Stimulated activated CD8-positive, alpha-beta memory T cell treated with anti-CD3 and anti-CD28 coated beads, Interleukin-2, amount 100 ng/mL, for 48 hours (primary cell): ENCODE results near the gene FOXE3.
A peak's percentile ranks its signal among the peaks of the same experiment; 100 is the strongest.

Experiments used
- DNase-seq, 2 donors: peaks; one replicate each; pipeline ENCODE4 v3.0.0-alpha.2; 2020; ENCODE audit warnings: low read depth in 2 of 2

Gene FOXE3

GRCh38 chr1:47415728-47416318 is at the start of gene FOXE3:
Gene FOXE3 (plus strand): TSS chr1:47416285. CDS start chr1:47416316, 31 bp downstream.
- no peak for DNase-seq

DNA sequence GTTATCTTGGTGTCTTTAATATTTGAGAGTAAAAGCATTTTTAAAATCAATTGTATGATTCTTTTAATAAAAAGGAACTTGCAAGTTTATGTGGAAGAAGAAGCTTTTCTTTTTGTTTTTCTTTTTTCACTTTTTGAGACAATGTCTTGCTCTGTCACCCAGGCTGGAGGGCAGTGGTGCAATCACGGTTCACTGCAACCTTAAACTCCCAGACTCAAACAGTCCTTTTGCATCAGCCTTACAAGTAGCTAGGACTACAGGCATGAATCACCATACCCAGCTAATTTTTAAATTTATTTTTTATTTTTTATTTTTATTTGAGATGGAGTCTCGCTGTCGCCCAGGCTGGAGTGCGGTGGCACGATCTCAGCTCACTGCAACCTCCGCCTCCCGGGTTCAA is 48.4 kb upstream of the FOXE3 start:
- no peak for DNase-seq

DNA sequence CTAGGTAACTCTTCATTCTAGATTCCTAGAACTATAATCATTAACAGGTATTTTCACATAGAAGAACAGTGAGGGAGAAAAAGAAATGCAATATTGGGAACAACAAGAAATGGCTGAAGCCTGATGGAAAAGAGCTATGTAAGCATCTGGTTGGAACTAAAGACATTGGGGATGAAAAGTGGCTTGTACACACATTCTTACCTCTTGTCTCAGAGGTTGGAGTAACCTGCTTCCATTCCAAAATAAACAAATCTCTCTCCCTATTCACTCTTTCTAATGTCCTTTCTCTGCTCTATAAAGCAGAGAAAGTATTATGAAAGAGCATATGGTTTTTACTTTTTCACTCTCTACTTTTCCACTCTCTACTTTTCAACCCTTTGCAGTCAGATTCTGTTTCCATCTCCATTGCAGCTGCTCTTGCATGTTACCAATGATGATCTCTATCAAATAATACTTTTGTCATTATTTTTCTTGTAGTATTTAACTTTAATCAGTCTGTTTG is 45.0 kb upstream of the FOXE3 start:
- DNase-seq, result no peak

GRCh38 chr1:47374501-47374900 is 41.6 kb upstream of the FOXE3 start:
- DNase-seq, result no peak

- DNase-seq, result no peak
Observed at GRCh38 chr1:47378147-47378546, 37.9 kb upstream of the FOXE3 start.

- no peak for DNase-seq
Observed at GRCh38 chr1:47380699-47381098, 35.4 kb upstream of the FOXE3 start.

GRCh38 chr1:47382399-47382983 is 33.6 kb upstream of the FOXE3 start:
- DNase-seq, result no peak

DNA sequence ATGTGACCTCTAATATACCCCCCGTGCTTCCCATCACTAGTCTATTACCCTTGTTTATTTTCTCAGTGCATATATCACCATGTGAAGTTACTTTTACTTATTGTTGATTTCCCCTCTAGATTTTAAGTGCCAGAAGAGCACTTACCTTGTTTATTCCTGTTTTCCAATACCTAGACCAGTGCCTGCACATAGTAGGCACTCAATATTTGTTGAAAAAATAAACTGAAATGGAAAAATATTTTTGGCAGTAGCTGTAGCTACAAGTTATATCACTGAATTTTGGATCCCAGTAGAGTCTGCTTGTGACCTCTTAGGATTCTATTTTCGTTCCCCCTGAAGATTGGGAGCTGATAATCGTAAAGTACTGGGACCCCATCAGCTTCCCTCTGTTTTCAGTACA is 32.0 kb upstream of the FOXE3 start:
- DNase-seq, result no peak

DNA sequence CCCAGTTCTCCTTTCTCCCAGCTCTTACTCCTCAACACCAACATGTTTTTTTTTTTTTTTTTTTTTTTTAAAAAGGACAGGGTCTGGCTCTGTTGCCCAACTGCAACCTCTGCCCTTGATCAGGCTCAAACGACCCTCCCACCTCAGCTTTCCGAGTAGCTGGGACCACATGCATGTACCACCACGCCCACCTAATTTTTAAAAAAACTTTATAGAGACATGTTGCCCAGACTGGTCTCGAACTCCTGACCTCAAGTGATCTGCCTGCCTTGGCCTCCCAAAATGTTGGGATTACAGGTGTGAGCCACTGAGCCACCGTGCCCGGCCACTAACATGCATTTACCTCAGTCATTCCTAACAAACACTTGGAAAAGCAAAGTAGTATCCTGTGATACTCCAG is 31.1 kb upstream of the FOXE3 start:
- no peak for DNase-seq

DNA sequence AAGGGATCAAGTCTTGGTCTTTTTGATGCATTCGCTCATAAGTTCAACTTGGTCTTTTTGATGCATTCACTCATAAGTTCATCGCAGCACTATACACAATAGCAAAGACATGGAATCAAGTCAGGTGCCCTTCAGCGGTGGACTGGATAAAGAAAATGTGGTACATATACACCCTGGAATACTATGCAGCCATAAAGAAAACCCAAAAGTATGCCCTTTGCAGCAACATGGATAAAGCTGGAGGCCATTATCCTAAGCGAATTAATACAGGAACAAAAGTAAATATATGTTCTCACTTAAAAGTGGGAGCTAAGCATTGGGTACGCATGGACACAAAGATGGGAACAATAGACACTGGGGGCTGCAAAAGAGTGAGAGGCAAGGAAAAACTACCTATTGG is 29.8 kb upstream of the FOXE3 start:
- no peak for DNase-seq

DNA sequence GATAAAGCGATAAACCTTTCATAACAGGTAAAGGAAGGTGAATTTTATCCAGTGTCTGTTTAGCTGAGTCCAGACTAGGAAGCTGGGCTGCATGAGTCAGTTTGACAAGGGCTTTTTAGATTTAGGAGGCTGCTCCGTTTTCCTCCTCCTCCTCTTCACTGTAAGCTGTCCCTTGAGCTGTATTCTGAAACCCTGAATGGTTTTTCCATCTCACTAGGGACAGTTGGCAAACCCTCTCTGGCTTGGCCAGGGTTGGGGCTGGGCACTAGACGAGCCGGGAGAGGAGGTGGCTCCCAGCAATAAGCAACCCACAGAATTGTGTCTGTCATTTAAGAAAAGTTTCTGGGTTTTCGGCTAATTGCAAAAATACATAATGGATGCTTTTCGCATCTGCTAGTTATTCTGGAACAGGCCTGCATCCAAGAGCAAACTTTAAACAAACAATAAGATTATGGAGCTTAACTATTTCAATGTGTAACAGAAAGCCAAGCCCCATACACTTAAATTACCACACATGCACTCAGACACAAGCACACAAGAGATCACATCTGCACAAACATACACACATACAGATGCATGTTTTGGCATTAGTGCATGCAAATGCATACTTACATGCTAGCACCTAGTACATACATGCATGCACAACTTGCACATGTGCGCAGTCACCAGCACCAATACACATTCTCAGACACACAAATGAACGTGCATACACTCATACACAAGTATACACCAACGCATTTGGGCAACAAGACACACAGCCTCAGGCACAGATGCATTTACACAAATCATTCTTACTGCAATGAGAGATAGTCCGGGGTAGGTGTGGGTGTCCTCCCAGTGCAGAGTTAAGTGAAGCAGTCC is 27.8 kb upstream of the FOXE3 start:
- no peak for DNase-seq

GRCh38 chr1:47388891-47389238 is 27.2 kb upstream of the FOXE3 start:
- DNase-seq, result peak; percentile 9 to 38

DNA sequence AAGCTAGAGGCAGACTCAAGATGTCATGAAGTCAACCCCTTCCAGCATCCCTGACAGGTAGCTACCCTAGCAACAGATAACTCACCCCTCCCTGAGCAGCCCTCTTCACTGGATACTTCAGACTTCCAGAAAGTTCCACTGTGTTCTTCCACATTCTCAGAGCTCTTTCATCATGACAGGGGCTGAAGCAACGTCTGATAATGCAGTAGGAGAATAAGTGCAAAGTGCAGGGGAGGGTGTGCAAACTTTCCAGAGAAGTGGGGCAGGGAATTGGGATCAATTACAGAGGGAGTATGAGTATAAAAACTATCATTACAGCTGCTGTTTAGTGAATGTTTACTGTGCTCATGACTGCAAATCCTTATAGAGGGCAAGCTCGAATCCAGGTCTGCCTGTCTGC is 26.4 kb upstream of the FOXE3 start:
- DNase-seq, result no peak

- DNase-seq, result no peak
Observed at GRCh38 chr1:47390843-47391242, 25.2 kb upstream of the FOXE3 start.

- no peak for DNase-seq
Observed at GRCh38 chr1:47393141-47393540, 22.9 kb upstream of the FOXE3 start.

GRCh38 chr1:47395433-47395832 is 20.7 kb upstream of the FOXE3 start:
- no peak for DNase-seq

DNA sequence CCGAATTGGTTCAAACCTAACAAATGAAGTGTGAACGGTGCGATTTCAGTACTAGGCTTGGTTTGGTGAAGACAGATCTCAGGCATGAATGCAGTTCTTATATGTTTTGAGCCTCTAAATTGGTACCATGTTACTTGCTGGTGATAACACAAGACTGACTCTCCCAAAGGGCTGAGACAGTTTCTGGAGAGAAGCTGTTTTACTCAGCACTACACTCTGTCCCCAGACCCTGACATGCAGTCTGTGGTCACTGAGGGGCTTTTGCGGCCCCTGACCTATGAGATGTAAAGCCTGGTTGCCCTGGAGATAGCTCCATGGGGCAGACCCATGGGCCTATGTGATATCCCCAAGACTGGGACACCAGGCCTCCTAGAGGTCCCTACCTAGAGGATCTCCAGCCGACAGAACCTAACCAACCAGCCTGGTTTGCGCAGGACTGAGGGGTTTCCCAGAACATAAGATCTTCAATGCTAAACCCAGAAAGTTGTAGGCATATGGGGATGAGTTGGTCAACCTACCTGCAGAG is 19.4 kb upstream of the FOXE3 start:
- no peak for DNase-seq

DNA sequence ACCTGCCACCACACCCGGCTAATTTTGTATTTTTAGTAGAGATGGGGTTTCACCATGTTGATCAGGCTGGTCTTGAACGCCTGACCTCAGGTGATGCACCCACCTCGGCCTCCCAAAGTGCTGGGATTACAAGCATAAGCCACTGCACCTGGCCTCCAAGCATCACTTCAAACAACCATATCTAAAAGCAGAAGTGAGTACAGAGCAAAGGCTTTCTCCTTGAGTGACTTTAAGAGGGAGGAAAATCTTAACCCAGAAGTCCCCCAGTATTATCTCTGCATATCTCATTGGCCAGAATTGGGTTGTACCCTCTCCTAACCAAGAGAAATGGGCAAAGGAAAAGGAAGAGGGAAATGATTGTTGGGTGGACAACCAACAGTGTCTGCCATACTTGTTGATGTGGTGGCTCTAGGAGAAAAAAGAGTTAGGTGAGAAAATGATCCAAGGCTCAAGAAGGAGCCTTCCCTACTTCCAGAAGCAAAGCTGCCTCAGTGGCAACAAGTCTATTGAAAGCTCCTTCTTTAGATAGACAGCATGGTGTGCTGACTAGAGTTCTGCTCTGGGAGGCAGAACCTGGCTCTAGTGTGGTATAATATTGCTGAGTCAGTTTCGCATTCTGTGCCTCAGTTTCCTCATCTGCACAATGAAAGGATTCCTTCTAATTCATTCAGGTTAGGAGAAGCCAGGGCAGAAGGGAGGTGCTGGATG is 16.8 kb upstream of the FOXE3 start:
- DNase-seq, result no peak

GRCh38 chr1:47399846-47400155 is 16.3 kb upstream of the FOXE3 start:
- DNase-seq, result no peak

GRCh38 chr1:47401761-47402160 is 14.3 kb upstream of the FOXE3 start:
- DNase-seq, result no peak

DNA sequence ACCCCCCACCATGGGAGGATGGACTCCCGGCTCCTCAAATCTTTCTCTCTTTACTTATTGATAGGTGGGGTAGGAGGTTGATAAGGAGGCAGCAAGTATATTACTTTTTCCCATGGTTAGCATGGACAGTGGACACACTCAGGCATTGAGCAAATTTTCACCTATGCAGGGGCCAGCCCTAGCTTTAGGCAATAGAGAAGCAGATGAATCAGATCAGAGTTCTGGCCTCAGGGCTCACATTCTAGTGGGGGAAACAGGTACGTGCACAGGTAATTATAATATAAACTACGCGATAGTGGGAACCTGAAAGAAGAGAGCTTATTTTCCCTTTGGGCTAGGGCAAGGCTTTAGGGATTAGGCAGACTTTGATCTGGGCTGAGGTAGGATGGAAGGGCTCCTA is 13.5 kb upstream of the FOXE3 start:
- DNase-seq, result no peak

- DNase-seq, result no peak
Observed at GRCh38 chr1:47403321-47403910, 12.7 kb upstream of the FOXE3 start.
